Trophoblast cell (in vitro differentiated cells and primary cell): ENCODE data around the gene CFAP126.

ENCODE experiments used
- DNase-seq, 2 donors: peaks; one replicate each; pipeline ENCODE4 v3.0.0-alpha.2; 2016
- H2AFZ ChIP-seq: 2 replicates; pipeline ENCODE4 v1.6.1; 2013; ENCODE audit warnings: low read length, moderate library complexity, mild to moderate bottlenecking; ENCODE audit not compliant: insufficient read depth, poor library complexity
- H2AK5ac ChIP-seq: 2 replicates; pipeline ENCODE4 v1.6.1; 2013; ENCODE audit warnings: mild to moderate bottlenecking, low read length
- H2BK120ac ChIP-seq: 2 replicates; pipeline ENCODE4 v1.6.1; 2013; ENCODE audit warnings: low read length, mild to moderate bottlenecking, moderate library complexity; ENCODE audit not compliant: insufficient read depth, poor library complexity
- H2BK12ac ChIP-seq: 2 replicates; pipeline ENCODE4 v1.6.1; 2013; ENCODE audit warnings: mild to moderate bottlenecking, low read length, moderate library complexity
- H2BK5ac ChIP-seq: 2 replicates; pipeline ENCODE4 v1.6.1; 2013; ENCODE audit warnings: low read length, low read depth, moderate library complexity, mild to moderate bottlenecking; ENCODE audit not compliant: poor library complexity
- H3K14ac ChIP-seq: 2 replicates; pipeline ENCODE4 v1.6.1; 2013; ENCODE audit warnings: mild to moderate bottlenecking, low read length
- H3K18ac ChIP-seq: 2 replicates; pipeline ENCODE4 v1.6.1; 2013; ENCODE audit warnings: mild to moderate bottlenecking, low read length
- H3K23ac ChIP-seq: 2 replicates; pipeline ENCODE4 v1.6.1; 2013; ENCODE audit warnings: low read length
- H3K27ac ChIP-seq: 2 replicates; pipeline ENCODE4 v1.5.1; 2013; ENCODE audit warnings: low read depth, mild to moderate bottlenecking, inconsistent platforms, low read length, moderate library complexity
- H3K27me3 ChIP-seq: 2 replicates; pipeline ENCODE4 v1.6.1; 2013; ENCODE audit warnings: inconsistent platforms, mild to moderate bottlenecking, low read length, moderate library complexity; ENCODE audit not compliant: insufficient read depth
- H3K36me3 ChIP-seq, 2 experiments: 1 replicate in 1 of 2; 2 replicates in 1 of 2; pipeline ENCODE4 v1.6.1; 2013; ENCODE audit warnings: low read length in 2 of 2, mild to moderate bottlenecking in 2 of 2, moderate library complexity in 1 of 2; ENCODE audit not compliant: insufficient read depth in 2 of 2, control insufficient read depth in 1 of 2
- H3K4ac ChIP-seq: 2 replicates; pipeline ENCODE4 v1.6.1; 2013; ENCODE audit warnings: low read depth, mild to moderate bottlenecking, low read length, moderate library complexity
- H3K4me1 ChIP-seq, 2 experiments: 1 replicate in 1 of 2; 2 replicates in 1 of 2; pipeline ENCODE4 v1.6.1; 2013; ENCODE audit warnings: low read length in 2 of 2, mild to moderate bottlenecking in 2 of 2, moderate library complexity in 1 of 2; ENCODE audit not compliant: insufficient read depth in 2 of 2, control insufficient read depth in 1 of 2
- H3K4me2 ChIP-seq: 2 replicates; pipeline ENCODE4 v1.6.1; 2013; ENCODE audit warnings: inconsistent platforms, mild to moderate bottlenecking, low read length, moderate library complexity
- H3K4me3 ChIP-seq: 2 replicates; pipeline ENCODE4 v1.5.1; 2013; ENCODE audit warnings: mild to moderate bottlenecking, low read depth, low read length, inconsistent platforms
- H3K79me1 ChIP-seq: one replicate; pipeline ENCODE4 v1.6.1; 2013; ENCODE audit warnings: low read length
- H3K79me2 ChIP-seq: 2 replicates; pipeline ENCODE4 v1.6.1; 2013; ENCODE audit warnings: low read length, mild to moderate bottlenecking; ENCODE audit not compliant: control insufficient read depth, insufficient read depth, poor library complexity
- H3K9ac ChIP-seq: 2 replicates; pipeline ENCODE4 v1.6.1; 2013; ENCODE audit warnings: mild to moderate bottlenecking, low read length
- H3K9me3 ChIP-seq: 2 replicates; pipeline ENCODE4 v1.6.1; 2013; ENCODE audit warnings: low read depth, mild to moderate bottlenecking, control low read depth, inconsistent platforms, low read length; ENCODE audit not compliant: insufficient read depth
- H4K12ac ChIP-seq: 2 replicates; pipeline ENCODE4 v1.6.1; 2013; ENCODE audit warnings: low read depth, mild to moderate bottlenecking, low read length, moderate library complexity
- H4K8ac ChIP-seq: 2 replicates; pipeline ENCODE4 v1.6.1; 2013; ENCODE audit warnings: low read depth, mild to moderate bottlenecking, low read length, moderate library complexity
- H4K91ac ChIP-seq: one replicate; pipeline ENCODE4 v1.6.1; 2013; ENCODE audit warnings: low read depth, mild to moderate bottlenecking, low read length, moderate library complexity
- WGBS: extraction: QIAGEN DNeasy Blood & Tissue Kit; methylation state at CpG from one replicate; pipeline ENCODE4 v1.1.7; 2013; ENCODE audit warnings: missing lambda C conversion rate; ENCODE audit not compliant: insufficient read length, insufficient coverage; ENCODE audit errors: extremely low coverage; 5-methylcytosine and 5-hydroxymethylcytosine counted together

CFAP126 gene

GRCh38 chr1:161373442-161373841, 5.8 kb upstream of the CFAP126 start:
- H3K4me2 ChIP-seq = no peak overlapping the region
- DNase-seq = no peak

GRCh38 chr1:161365207-161365606, 2.5 kb downstream of the CFAP126 start:
- Histone ChIP-seq H3K23ac (no peak overlapping the region), H3K4me1 (no peaks in the 10 kb centered on the region), H3K79me2 (no peaks in the 10 kb centered on the region)

More at GRCh38 chr1:161373442-161373841, 5.8 kb upstream of the CFAP126 start:
- H3K27me3 ChIP-seq = no peaks in the 10 kb centered on the region
- H2AFZ ChIP-seq = no peak overlapping the region
- H3K23ac ChIP-seq = no peak overlapping the region
- H3K36me3 ChIP-seq = peaks cover 0 to 2% of the 10 kb centered on the region in 2 experiments
- no peak overlapping the region for H4K91ac ChIP-seq
- no peak overlapping the region for H4K8ac ChIP-seq
- no peak overlapping the region for H2BK5ac ChIP-seq
- H2AK5ac ChIP-seq = no peak overlapping the region
- no peak overlapping the region for H3K18ac ChIP-seq
- no peaks in the 10 kb centered on the region for H3K9me3 ChIP-seq
- H3K4ac ChIP-seq = no peak overlapping the region
- no peaks in the 10 kb centered on the region for H3K79me1 ChIP-seq
- no peak overlapping the region for H3K9ac ChIP-seq
- H3K14ac ChIP-seq = no peak overlapping the region
- no peaks in the 10 kb centered on the region for H3K4me1 ChIP-seq
- H2BK12ac ChIP-seq = no peak overlapping the region
- H2BK120ac ChIP-seq = no peak overlapping the region
- no peaks in the 10 kb centered on the region for H3K79me2 ChIP-seq
- no peak overlapping the region for H3K27ac ChIP-seq
- H3K4me3 ChIP-seq = no peak overlapping the region
- H4K12ac ChIP-seq = no peak overlapping the region

GRCh38 chr1:161364332-161364731, 3.3 kb downstream of the CFAP126 start:
- H4K12ac ChIP-seq = no peak overlapping the region
- peaks cover 2 to 14% of the 10 kb centered on the region in 2 experiments for H3K36me3 ChIP-seq
- no peaks in the 10 kb centered on the region for H3K27me3 ChIP-seq
- H2BK5ac ChIP-seq = no peak overlapping the region
- H3K23ac ChIP-seq = no peak overlapping the region
- H3K4me3 ChIP-seq = no peak overlapping the region
- no peaks in the 10 kb centered on the region for H3K9me3 ChIP-seq
- no peak overlapping the region for H3K9ac ChIP-seq
- H4K8ac ChIP-seq = no peak overlapping the region
- no peak overlapping the region for H3K27ac ChIP-seq
- H2BK12ac ChIP-seq = no peak overlapping the region
- H3K79me2 ChIP-seq = no peaks in the 10 kb centered on the region
- no peak overlapping the region for H2AFZ ChIP-seq
- no peak overlapping the region for H4K91ac ChIP-seq
- no peak overlapping the region for H2BK120ac ChIP-seq
- no peak for DNase-seq
- H3K4me1 ChIP-seq = no peaks in the 10 kb centered on the region
- H3K18ac ChIP-seq = no peak overlapping the region
- no peak overlapping the region for H2AK5ac ChIP-seq
- H3K14ac ChIP-seq = no peak overlapping the region
- H3K4ac ChIP-seq = no peak overlapping the region
- no peak overlapping the region for H3K4me2 ChIP-seq
- H3K79me1 ChIP-seq = no peaks in the 10 kb centered on the region

More at GRCh38 chr1:161365207-161365606, 2.5 kb downstream of the CFAP126 start:
- Histone ChIP-seq H3K14ac (no peak overlapping the region), H3K9ac (peak overlapping the region; percentile 5), H4K8ac (no peak overlapping the region), H2AFZ (no peak overlapping the region), H3K18ac (no peak overlapping the region), H4K91ac (no peak overlapping the region), H3K4me3 (no peak overlapping the region), H3K4me2 (no peak overlapping the region), H3K36me3 (peaks cover 2 to 14% of the 10 kb centered on the region in 2 experiments), H3K27ac (no peak overlapping the region), H4K12ac (no peak overlapping the region), H2BK120ac (no peak overlapping the region), H3K9me3 (no peaks in the 10 kb centered on the region), H3K27me3 (no peaks in the 10 kb centered on the region), H3K4ac (no peak overlapping the region), H3K79me1 (no peaks in the 10 kb centered on the region), H2BK5ac (no peak overlapping the region), H2BK12ac (no peak overlapping the region), H2AK5ac (no peak overlapping the region)
- no peak for DNase-seq

GRCh38 chr1:161359291-161359690, 8.4 kb downstream of the CFAP126 start:
- Histone ChIP-seq H2AK5ac (no peak overlapping the region), H2BK5ac (no peak overlapping the region), H4K12ac (no peak overlapping the region), H3K18ac (no peak overlapping the region), H3K4me1 (no peaks in the 10 kb centered on the region), H3K79me2 (no peaks in the 10 kb centered on the region), H2AFZ (no peak overlapping the region), H3K27me3 (no peaks in the 10 kb centered on the region), H3K23ac (no peak overlapping the region), H2BK12ac (no peak overlapping the region), H2BK120ac (no peak overlapping the region), H4K91ac (no peak overlapping the region), H3K36me3 (peaks cover 6 to 12% of the 10 kb centered on the region in 2 experiments), H3K79me1 (no peaks in the 10 kb centered on the region), H3K4me2 (no peak overlapping the region), H3K9ac (no peak overlapping the region), H3K9me3 (no peaks in the 10 kb centered on the region), H3K14ac (no peak overlapping the region), H3K4ac (no peak overlapping the region), H4K8ac (no peak overlapping the region), H3K27ac (no peak overlapping the region), H3K4me3 (no peak overlapping the region)
- DNase-seq = no peak

- Histone ChIP-seq H4K91ac (no peak overlapping the region), H3K4me2 (no peak overlapping the region), H3K4me1 (no peaks in the 10 kb centered on the region), H2BK12ac (no peak overlapping the region), H3K9me3 (no peaks in the 10 kb centered on the region), H3K4ac (no peak overlapping the region), H3K79me2 (no peaks in the 10 kb centered on the region), H3K18ac (no peak overlapping the region), H2BK120ac (no peak overlapping the region), H2AK5ac (no peak overlapping the region), H4K8ac (no peak overlapping the region), H3K23ac (no peak overlapping the region), H3K4me3 (no peak overlapping the region), H3K36me3 (peaks cover 4 to 12% of the 10 kb centered on the region in 2 experiments), H3K27ac (no peak overlapping the region), H3K9ac (no peak overlapping the region), H2BK5ac (no peak overlapping the region), H2AFZ (no peak overlapping the region), H3K14ac (no peak overlapping the region), H3K79me1 (no peaks in the 10 kb centered on the region), H3K27me3 (no peaks in the 10 kb centered on the region), H4K12ac (no peak overlapping the region)
- DNase-seq = no peak
- WGBS = no CpG with 5 or more reads among the region's 8 CpGs
Observed at GRCh38 chr1:161357073-161357472, 10.6 kb downstream of the CFAP126 start.
